GM19438 (cell line): ENCODE results near the gene SUN2.
A peak's percentile ranks its signal among the peaks of the same experiment; 100 is the strongest.
"Not testable (repeated sequence)": the region's sequence is repeated elsewhere in the genome, so short reads cannot be mapped to it uniquely, and the experiment has no call there.

Experiments
- ATAC-seq: cut with Tn5 transposase; IDR thresholded peaks from one replicate; pipeline ENCODE4 v1.9.1; 2021; ENCODE audit warnings: low read depth; ENCODE audit not compliant: unreplicated experiment

The SUN2 gene, protein sequence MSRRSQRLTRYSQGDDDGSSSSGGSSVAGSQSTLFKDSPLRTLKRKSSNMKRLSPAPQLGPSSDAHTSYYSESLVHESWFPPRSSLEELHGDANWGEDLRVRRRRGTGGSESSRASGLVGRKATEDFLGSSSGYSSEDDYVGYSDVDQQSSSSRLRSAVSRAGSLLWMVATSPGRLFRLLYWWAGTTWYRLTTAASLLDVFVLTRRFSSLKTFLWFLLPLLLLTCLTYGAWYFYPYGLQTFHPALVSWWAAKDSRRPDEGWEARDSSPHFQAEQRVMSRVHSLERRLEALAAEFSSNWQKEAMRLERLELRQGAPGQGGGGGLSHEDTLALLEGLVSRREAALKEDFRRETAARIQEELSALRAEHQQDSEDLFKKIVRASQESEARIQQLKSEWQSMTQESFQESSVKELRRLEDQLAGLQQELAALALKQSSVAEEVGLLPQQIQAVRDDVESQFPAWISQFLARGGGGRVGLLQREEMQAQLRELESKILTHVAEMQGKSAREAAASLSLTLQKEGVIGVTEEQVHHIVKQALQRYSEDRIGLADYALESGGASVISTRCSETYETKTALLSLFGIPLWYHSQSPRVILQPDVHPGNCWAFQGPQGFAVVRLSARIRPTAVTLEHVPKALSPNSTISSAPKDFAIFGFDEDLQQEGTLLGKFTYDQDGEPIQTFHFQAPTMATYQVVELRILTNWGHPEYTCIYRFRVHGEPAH

DNA sequence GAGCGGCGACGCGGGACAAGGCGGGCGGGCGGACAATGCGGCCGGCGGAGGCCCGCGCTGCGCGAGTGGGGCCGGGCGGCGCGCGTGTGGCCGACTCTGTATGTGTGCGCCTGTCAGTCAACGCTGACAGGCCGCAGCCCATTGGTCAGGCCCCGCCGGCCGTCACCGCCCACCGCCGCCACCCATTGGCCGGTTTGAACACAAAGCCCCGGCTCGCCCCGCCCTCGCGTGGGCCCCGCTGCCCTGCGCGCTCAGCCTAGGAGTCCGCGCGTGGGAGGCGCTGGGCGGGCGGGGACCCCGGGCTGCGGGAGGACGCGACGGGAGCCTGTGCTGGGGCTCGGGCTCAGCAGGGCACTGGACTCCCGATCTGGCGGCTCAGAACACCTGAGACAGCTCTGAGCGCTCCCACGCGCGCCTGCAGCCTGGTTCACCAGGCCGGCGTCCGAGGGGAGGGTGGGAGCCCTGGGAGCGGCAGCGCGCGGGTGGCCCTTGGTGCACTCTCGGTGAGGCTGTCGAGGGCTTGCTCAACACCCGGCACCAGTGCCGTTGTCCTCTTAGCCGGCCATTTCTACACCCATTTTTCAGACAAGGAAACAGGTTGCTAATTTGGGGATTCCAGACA is at the start of gene SUN2:
SUN2 (minus strand) TSS at position 88 of the 622 bp plus-strand sequence. CDS start 3,370 bp downstream, outside the sequence.
- ATAC-seq: peak; percentile 41

DNA sequence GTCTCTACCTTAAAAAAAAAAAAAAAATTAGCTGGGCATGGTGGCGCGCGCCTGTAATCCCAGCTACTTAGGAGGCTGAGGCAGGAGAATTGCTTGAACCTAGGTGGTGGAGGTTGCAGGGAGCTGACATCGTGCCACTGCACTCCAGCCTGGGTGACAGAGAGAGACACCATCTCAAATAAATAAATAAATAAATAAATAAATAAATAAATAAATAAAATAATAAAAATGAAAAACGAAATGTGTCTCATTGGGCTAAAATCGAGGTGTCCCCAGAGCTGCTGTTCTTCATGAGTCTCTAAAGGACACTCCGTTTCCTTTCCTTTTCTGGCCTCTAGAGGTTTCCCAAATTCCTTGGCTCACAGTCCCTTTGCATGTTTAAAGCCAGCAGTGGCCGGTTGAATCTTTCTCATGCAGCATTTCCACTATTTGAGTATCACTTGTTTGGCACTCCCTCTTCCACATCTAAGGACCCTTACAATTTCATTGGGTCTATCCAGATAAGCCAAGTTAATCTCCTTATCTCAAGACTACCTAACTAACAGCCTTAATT is 49.3 kb upstream of the SUN2 start:
- ATAC-seq: not testable (repeated sequence)

DNA sequence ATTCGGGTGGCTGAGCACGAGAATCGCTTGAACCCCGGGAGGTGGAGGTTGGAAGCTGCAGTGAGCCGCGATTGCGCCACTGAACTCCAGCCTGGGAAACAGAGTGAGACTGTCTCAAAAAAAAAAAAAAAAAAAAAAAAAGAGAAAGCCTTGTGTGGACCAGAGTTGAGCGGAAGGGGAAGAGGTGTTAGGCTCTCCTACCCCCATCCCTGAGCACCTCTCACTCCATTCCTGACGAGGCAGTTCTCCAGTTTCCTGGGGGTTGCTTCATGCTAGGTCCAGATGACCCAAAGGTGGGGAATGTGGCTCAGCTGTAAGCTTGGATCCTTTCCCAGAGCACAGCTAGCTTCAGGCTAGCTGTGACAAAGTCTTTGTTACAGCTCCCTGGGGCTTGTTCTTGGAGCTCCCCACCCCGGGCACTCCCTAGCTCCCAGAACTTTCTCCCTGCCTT is 46.9 kb upstream of the SUN2 start:
- ATAC-seq: no peak

DNA sequence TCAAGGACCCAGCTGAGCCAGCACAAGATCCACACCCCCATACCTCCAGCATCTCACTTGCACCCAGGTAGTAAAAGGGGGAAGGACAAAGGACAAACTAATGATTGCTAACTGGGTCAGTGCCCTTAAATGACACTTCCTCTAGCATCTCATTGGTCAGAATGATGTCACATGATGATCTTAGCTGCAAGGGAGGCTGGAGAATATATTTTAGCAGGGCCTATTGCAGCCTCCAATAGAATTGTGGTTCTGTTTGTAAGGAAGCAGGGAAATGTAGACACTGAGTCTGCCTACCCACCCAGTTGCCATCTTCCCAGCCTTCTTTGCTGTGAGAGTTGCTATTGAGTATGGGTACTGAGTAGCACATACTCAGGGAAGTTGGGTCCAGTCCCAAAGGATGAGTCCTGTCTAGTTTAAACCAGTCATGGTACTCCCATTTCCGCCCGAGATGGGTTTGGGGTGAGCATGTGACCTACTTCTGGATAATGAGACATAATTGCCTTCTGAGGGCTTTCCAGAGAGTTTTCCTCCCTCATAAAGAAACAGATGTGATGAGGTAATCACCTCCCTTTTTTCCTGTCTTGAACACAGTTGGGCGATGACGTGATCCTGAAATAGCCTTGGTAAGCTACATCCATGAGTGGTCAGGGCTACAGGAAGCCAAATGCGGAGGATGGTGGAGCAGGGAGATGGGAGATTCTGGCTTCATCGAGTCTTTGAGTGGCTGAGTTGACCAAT is 43.6 kb upstream of the SUN2 start:
- no peak for ATAC-seq

DNA sequence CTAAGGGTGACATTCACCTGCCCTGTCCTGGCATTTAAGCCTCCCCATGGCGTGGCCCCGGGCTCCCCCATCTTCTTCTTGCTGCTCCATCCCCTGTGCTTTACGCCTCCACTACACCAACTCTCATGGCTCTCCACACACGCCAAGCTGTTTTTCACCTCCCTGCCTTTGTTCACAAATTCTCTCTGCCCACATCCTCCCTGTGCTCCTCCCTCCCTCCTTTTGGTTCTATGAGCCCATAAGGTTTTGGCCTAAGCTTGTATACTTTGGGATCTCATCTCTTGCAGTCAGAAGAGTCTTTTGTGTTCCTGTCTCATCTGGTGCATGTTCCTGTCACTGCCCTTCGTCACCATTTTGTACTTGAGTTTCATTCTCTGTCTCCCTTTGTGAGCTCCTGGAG is 42.7 kb upstream of the SUN2 start:
- ATAC-seq: no peak

DNA sequence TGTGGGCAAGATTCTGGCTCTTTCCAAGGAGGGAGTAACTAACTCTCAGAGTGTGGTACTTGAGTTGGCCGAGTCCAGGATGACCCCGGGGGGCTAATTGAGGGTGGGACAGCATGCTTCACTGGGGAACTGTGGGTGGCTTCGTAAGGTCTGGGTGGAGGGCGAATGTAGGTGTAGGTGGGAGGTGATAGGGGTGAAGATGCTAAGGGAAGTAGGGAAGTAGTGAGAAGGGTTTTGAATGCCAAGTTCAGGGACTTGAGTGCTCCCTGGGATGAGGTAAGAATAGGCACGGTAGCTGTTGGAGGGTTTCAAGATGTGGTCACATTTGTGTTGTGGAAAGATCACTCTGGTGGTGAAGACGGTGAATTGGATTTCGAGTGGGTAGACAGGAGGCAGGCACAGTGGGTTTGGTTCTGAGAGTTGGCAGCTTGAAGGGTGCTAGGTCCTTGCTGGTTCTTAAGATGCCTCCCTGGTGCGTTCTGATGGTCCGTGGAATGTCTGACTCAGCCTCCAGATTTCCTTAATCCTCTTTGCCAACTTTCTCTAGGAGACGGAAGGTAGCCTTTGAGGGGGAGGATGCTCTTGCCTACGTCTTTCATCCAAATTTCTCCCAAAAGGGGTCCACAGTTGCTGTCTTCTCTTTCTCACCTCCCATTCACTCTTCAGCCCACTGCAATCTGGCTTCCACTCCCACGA is 40.6 kb upstream of the SUN2 start:
- no peak for ATAC-seq

DNA sequence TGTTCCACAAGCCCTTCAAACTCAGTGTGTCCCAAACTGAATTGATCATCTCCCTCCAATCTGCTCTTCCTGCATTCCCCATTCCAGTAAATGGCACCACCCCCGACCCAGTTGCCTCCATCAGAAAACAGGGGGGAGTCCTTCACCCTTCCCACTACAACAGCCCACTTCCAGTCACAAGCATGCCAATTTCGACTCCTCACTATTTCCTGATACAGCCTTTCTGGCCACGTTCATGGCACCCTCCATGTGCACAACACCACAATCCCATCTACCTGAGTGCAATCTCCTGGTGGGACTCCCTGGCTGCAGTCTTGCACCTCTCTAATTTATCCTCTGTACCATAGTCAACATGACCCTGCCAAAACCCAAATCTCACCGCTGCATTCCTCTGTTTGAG is 39.8 kb upstream of the SUN2 start:
- no peak for ATAC-seq

DNA sequence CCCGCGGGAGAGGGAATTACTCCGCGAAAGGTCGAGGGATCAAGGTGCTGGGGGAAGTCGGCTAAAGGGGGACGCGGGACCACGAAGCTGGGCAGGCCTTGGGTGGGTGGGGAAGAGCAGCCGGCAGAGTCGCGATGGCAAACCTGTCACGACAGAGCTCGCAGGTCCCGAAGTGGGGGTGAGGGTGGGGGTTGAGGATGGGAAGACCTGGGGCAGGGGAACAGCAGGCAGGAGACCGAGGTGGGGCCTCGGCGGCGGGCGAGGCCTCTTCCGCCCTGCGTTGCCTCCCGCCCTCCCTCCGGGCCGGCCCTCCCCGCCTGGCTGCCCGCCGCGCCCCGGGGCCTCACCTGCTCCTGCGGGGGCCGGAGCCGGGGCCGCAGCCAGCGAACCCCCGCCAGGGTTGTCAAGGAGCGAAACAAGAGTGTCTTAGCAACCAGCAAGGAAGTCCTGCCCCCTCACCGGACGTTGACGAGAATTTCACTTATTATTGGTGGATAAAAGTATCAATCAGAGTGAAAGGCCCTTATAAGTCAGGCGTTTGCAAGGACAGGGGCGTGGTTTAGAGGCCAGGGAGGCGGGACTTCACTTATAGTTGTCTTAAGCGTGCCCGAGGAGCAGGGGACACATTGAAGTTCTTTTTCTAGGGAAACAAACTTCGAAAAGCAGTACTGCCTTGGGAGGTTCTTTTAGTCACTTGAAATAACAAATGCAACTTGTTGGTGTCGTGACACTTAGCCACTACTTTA is 38.1 kb upstream of the SUN2 start, which contains the start of gene DNAL4:
DNAL4 (minus strand) TSS at position 423 of the 746 bp plus-strand sequence. CDS start 11,412 bp downstream, outside the sequence.
- peak; percentile 92 for ATAC-seq

DNA sequence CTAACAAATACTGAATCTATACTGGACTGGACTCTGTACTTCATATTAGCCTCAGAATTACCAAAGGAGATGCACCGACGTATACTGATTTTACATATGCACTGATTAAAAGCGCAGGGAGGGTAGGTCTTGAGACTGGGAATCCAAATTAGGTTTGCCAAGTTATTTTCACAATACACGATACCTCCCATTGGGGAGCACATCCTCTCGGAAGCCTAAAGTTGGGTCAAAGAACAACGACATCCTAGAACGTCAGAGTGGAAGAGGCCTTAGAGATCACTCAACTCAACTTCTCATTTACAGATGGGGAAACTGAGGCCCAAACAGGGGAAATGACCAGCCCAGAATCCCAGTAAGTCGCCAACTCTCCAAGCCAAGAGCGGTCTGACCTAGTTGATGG is 37.5 kb upstream of the SUN2 start:
- no peak for ATAC-seq

DNA sequence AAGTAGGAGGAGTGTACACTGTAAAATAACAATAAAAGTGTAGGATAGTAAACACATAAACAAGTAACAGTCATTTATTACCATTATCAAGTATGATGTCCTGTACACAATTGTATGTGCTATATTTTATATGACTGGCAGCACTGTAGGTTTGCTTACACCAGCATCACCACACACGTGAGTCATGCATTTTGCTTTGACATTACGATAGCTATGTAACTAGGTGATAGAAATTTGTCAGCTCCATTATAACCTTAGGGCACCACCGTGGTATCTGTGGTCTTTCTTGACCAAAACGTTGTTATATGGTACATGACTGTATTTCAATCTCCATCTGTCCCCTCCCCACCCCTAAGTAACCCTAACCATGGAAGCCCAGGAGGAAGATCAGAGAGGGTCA is 37.0 kb upstream of the SUN2 start:
- ATAC-seq: no peak

DNA sequence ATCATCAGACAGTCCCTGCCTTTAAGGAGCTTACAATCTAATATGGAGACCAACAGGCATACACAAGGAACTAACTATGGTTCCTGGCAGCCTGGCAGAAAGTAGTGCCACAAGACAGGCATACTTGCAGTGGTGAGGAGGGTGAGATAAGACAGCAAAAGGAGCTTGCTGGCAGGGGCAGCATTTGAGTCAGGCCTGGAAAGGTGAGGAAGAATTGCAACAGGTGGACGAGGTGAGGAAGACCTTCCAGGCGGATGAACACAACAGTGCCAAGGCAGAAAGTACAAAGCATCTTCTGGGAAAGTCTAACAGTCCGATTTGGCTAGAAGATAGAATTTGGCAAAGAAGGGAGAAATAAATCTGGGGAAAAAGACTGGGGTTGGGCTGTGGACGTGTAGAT is 33.8 kb upstream of the SUN2 start:
- no peak for ATAC-seq

DNA sequence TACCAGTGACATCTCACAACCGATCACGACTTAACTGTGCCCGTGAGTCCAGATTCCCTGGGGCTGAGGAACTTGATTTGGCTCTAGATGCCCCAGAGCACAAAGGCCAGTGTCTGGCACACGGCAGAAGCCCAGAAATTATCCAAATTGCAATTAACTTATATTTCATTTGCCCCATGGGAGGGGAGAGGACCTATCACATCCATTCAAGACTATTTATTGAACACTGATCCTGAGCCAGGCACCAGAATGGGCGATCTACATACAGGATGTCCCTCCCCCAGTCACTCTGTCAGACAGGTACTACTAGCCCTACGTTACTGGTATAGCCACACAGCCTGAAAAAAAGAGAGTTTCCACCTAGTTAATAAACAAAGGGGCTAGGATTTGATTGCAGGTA is 33.0 kb upstream of the SUN2 start:
- no peak for ATAC-seq

DNA sequence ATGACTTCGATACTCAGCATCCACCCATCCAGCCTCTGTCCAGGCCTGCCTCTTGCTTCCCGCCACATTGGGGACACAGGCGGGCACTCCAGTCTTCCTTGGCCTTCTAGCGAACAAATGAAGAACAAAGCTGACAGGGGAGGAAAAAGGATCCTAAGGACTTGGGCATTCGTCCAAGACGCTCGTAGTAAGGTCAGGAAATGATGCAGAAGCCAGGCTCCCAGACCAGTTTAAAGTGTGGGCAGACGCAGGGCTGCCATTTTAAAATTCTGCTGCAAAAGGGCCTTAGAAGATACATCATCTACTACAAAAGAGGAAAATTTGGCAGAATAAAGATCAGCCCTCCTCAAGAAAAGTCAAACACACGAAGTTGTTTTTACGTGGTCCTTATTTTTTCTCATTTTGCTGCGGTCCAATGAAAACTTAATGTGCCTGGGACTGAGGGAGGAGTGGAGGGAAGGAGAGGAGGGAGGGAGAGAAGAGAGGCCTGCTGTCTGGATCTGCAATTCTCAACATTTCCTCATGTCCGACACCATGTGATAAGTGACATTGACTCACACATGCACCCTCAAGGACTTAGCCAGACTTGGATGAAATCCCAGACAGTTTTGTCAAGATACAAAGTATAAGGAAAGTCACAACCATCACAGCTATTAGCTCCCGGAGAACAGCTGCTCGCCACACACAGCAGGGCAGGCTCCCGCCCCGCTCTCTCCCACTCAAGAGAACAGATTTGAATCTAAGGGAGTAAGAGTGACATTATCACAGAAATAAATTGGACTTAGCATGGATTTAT is 32.4 kb upstream of the SUN2 start:
- ATAC-seq: no peak

DNA sequence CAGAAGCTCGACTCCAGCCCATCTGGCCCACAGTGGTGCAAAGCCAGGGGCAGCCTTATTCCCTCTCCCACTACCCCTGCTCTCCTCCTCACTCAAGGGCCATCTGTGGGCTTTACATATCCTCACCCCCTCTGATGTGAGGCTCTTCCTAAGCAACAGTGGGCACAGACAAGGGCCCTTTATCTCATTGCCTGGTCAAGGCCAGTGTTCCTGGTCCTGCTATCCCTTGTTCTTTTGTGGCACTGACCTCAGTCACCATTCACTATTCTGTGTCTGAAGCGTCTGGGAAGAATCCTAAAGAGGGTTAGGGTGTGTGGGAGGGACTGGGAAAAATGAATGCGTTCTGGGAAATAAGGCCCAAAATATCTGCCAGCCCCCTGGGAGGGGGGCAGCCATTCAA is 30.8 kb upstream of the SUN2 start:
- ATAC-seq: no peak

DNA sequence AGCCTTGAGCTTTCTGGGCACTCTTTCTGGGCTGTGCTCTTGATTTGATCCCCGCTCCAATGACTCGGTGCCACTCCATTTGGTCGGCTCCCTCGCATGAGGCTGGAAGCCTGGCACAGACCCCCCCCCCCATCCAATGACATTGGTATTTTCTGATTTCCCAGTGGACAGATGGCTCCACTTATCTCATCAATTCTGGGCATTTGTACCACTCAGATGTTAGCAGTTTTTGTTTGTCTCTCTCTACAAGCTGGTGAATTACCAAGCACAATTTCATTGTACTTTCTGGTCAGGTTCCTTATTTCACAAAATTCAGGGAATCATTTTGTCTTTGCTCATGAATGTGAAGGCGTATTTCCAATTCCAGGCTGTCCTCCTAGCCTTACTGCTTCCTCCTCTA is 29.1 kb upstream of the SUN2 start:
- no peak for ATAC-seq

DNA sequence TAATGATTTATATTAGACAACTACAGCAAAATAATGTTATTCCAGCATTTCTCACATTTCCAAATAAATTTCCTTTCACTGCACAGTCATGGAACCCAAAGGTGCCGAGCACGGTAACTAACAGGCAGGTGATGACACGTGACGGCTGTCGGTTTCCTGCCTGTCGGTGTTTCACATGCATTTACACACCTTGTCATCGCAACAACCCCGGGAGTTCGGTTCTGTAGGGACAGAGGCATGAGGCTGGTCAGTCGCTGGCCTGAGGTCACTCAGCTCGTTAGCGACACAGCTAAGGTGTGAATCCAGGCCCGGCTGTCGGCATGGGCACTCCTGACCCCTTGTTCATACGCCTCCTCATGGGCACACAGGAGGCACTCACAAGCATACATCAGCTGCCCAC is 28.2 kb upstream of the SUN2 start:
- no peak for ATAC-seq

DNA sequence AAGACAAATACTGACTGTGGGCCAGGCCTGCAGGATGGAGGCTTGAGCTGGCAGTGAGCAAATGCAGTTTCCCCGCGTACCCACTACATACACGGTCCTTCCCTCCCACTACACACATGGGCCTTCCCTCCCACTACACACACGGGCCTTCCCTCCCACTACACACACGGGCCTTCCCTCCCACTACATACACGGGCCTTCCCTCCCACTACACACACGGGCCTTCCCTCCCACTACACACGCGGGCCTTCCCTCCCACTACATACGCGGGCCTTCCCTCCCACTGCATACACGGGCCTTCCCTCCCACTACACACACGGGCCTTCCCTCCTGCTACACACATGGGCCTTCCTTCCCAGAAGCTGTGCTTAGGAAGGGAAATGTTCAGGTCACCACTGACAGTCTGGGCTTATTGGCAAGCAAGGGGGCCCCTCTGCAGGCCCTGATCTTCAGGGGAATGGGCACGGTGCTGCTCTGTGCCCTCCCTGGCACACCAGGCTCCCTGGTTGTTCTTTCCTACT is 27.4 kb upstream of the SUN2 start:
- no peak for ATAC-seq
